AG10803 (cell line): ENCODE measurements around the gene EXOC4.

Experiments used
- DNase-seq: peaks from one replicate; pipeline ENCODE4 v3.0.0; 2010; ENCODE audit warnings: low read depth
- H3K4me3 ChIP-seq: 2 replicates; pipeline ENCODE4 v1.5.1; 2011; ENCODE audit warnings: mild to moderate bottlenecking, low read length, control low read depth
- CTCF ChIP-seq: conservative IDR thresholded peaks from 2 replicates; pipeline ENCODE4 v1.5.1; 2011; ENCODE audit warnings: mild to moderate bottlenecking, low read length, control low read depth, inconsistent platforms

EXOC4 gene

GRCh38 chr7:134059921-134060320 lies 807.0 kb downstream of the EXOC4 start:
- no peak for TF ChIP-seq CTCF
- no peak for DNase-seq
- H3K4me3 ChIP-seq, result no peak overlapping the region

- TF ChIP-seq CTCF, result no peak
- H3K4me3 ChIP-seq, result no peak overlapping the region
- no peak for DNase-seq
Measured at GRCh38 chr7:134060874-134061273, 808.0 kb downstream of the EXOC4 start.

- H3K4me3 ChIP-seq, result no peak overlapping the region
- DNase-seq, result no peak
- no peak for TF ChIP-seq CTCF
Measured at GRCh38 chr7:134062460-134062859, 809.6 kb downstream of the EXOC4 start.

- DNase-seq, result no peak
Measured at GRCh38 chr7:134065415-134065814, 812.5 kb downstream of the EXOC4 start.

GRCh38 chr7:134067164-134067563 lies 814.3 kb downstream of the EXOC4 start:
- no peak for TF ChIP-seq CTCF
- no peak for DNase-seq
- H3K4me3 ChIP-seq, result no peak overlapping the region

More at GRCh38 chr7:134065415-134065814, 812.5 kb downstream of the EXOC4 start:
- H3K4me3 ChIP-seq, result no peak overlapping the region
- no peak for TF ChIP-seq CTCF

GRCh38 chr7:134068670-134069069 lies 815.8 kb downstream of the EXOC4 start:
- no peak for DNase-seq
- H3K4me3 ChIP-seq, result no peak overlapping the region
- TF ChIP-seq CTCF, result no peak

GRCh38 chr7:134069187-134069586 lies 816.3 kb downstream of the EXOC4 start:
- no peak for TF ChIP-seq CTCF
- H3K4me3 ChIP-seq, result no peak overlapping the region
- no peak for DNase-seq
